ENCODE measurements around the gene RIBC2. TPM values are rescaled to one million over a fixed set of nuclear protein-coding genes. Genes with fewer than 3 reads are reported as not detected.
A peak's percentile ranks its signal among the peaks of the same experiment; 100 is the strongest.
"Not testable (repeated sequence)": the region's sequence is repeated elsewhere in the genome, so short reads cannot be mapped to it uniquely, and the experiment has no call there.

Gene RIBC2
- polyA plus RNA-seq, 3 donors = 7.2 to 7.7 (median 7.3) TPM

- DNase-seq (ENCODE audit: extremely low read depth in 1 of 11, low read depth in 9 of 11, low spot score in 4 of 11) = peak in 7 of 11 donors; percentile 45 to 70 (median 59)
These were observed 27.6 kb downstream of the RIBC2 start for GRCh38 chr22:45441138-45441537.

- DNase-seq (ENCODE audit: extremely low read depth in 1 of 11, low read depth in 9 of 11, low spot score in 4 of 11) = no peak
These were observed 28.6 kb downstream of the RIBC2 start for GRCh38 chr22:45442116-45442515.

- no peak for DNase-seq (ENCODE audit: extremely low read depth in 1 of 11, low read depth in 9 of 11, low spot score in 4 of 11)
These were observed 30.7 kb downstream of the RIBC2 start for GRCh38 chr22:45444168-45444567.

- DNase-seq (ENCODE audit: extremely low read depth in 1 of 11, low read depth in 9 of 11, low spot score in 4 of 11) = no peak
These were observed 31.7 kb downstream of the RIBC2 start for GRCh38 chr22:45445031-45445710.

GRCh38 chr22:45446216-45446615 is 32.7 kb downstream of the RIBC2 start:
- DNase-seq (ENCODE audit: extremely low read depth in 1 of 11, low read depth in 9 of 11, low spot score in 4 of 11) = no peak

- DNase-seq (ENCODE audit: extremely low read depth in 1 of 11, low read depth in 9 of 11, low spot score in 4 of 11) = not testable (repeated sequence)
These were observed 34.1 kb downstream of the RIBC2 start for GRCh38 chr22:45447596-45447995.

- no peak for DNase-seq (ENCODE audit: extremely low read depth in 1 of 11, low read depth in 9 of 11, low spot score in 4 of 11)
These were observed 34.9 kb downstream of the RIBC2 start for GRCh38 chr22:45448431-45448830.

GRCh38 chr22:45449442-45449841 is 35.9 kb downstream of the RIBC2 start:
- not testable (repeated sequence) for DNase-seq (ENCODE audit: extremely low read depth in 1 of 11, low read depth in 9 of 11, low spot score in 4 of 11)

- no peak for DNase-seq (ENCODE audit: extremely low read depth in 1 of 11, low read depth in 9 of 11, low spot score in 4 of 11)
These were observed 36.8 kb downstream of the RIBC2 start for GRCh38 chr22:45450101-45450785.

GRCh38 chr22:45450921-45451651 is 37.6 kb downstream of the RIBC2 start:
- DNase-seq (ENCODE audit: extremely low read depth in 1 of 11, low read depth in 9 of 11, low spot score in 4 of 11) = peak in 1 of 11 donors; percentile 43

- no peak for DNase-seq (ENCODE audit: extremely low read depth in 1 of 11, low read depth in 9 of 11, low spot score in 4 of 11)
These were observed 38.5 kb downstream of the RIBC2 start for GRCh38 chr22:45451972-45452371.

GRCh38 chr22:45452565-45453379 is 39.3 kb downstream of the RIBC2 start:
- DNase-seq (ENCODE audit: extremely low read depth in 1 of 11, low read depth in 9 of 11, low spot score in 4 of 11) = no peak

GRCh38 chr22:45453764-45454163 is 40.3 kb downstream of the RIBC2 start:
- no peak for DNase-seq (ENCODE audit: extremely low read depth in 1 of 11, low read depth in 9 of 11, low spot score in 4 of 11)

GRCh38 chr22:45454275-45454674 is 40.8 kb downstream of the RIBC2 start:
- no peak for DNase-seq (ENCODE audit: extremely low read depth in 1 of 11, low read depth in 9 of 11, low spot score in 4 of 11)

GRCh38 chr22:45455212-45455611 is 41.7 kb downstream of the RIBC2 start:
- no peak for DNase-seq (ENCODE audit: extremely low read depth in 1 of 11, low read depth in 9 of 11, low spot score in 4 of 11)

GRCh38 chr22:45455621-45456020 is 42.1 kb downstream of the RIBC2 start:
- DNase-seq (ENCODE audit: extremely low read depth in 1 of 11, low read depth in 9 of 11, low spot score in 4 of 11) = no peak

- no peak for DNase-seq (ENCODE audit: extremely low read depth in 1 of 11, low read depth in 9 of 11, low spot score in 4 of 11)
These were observed 43.3 kb downstream of the RIBC2 start for GRCh38 chr22:45456811-45457210.

- no peak for DNase-seq (ENCODE audit: extremely low read depth in 1 of 11, low read depth in 9 of 11, low spot score in 4 of 11)
These were observed 45.0 kb downstream of the RIBC2 start for GRCh38 chr22:45458532-45458931.

GRCh38 chr22:45459235-45459634 is 45.7 kb downstream of the RIBC2 start:
- no peak for DNase-seq (ENCODE audit: extremely low read depth in 1 of 11, low read depth in 9 of 11, low spot score in 4 of 11)

All from renal cortex interstitium (tissue), 11 donors.